Myocyte (in vitro differentiated cells): ENCODE measurements around the gene AQR. TPM values are rescaled to one million over a fixed set of nuclear protein-coding genes. Genes with fewer than 3 reads are reported as not detected.
"Not testable (repeated sequence)": the region's sequence is repeated elsewhere in the genome, so short reads cannot be mapped to it uniquely, and the experiment has no call there.

Source experiments
- DNase-seq: peaks from one replicate; pipeline ENCODE4 v3.0.0-alpha.2; 2012; ENCODE audit warnings: low read depth
- total RNA-seq: library from RNA; depleted of rRNA; stranded (reverse); fragments of >200 nt; gene quantifications from 2 replicates; pipeline ENCODE4 v1.2.3, GENCODE V29; 2014

Gene AQR
- total RNA-seq, 1 donor from 2014 or later = 24.1 TPM

DNA sequence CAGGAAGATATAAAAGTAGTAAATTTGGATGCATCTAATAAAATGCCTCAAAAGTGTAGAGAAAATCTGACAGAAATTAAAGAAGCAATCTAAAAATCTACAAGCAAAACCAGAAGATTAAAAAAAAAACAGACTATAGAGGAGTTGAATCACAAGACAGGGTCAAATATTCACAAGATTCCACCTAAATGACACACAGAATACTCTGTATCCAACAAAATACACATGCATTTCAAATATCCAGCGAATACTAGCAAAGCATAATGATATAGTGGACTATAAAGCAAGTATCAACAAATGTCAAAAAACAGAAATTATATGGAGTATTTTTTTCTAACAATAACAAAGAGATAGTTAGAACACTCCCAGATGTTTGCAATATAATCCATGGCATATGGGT lies 153.7 kb downstream of the AQR start:
- no peak for DNase-seq

DNA sequence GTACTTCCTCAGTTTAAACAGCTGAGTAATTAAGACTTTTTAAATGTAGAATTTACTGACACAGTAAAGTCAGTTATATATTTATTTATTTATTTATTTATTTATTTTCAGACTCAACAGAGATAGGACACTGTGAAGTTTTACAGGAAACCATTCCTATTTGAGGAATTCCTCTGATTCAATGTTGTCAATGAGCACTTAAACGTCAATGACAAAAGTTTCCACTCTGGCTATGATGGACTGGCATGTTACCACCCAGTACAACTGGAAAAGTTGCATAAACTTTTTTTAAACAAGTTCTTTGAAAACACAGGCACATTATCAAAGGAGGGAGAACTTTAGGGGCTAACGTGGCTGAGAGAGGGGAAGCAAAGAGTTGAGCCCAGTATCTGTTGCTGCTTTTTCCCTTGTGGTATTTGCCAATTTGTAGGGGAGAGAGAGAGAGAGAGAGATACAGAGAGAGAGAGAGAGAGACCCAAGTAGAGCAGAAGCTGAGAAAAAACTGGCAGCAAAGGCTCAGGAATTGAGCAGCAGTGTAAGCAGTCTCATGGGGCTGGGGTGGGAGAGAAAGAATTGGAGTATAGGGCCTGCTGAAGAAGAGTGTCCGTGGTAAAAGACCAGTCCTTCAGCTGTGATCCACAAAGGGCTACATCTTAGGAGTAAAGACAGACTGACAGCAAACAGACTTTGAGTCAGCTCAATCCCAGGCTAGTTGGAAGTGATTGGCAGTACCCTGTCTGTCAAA lies 155.9 kb downstream of the AQR start:
- DNase-seq = no peak

GRCh38 chr15:34812868-34813365 lies 156.6 kb downstream of the AQR start:
- not testable (repeated sequence) for DNase-seq

DNA sequence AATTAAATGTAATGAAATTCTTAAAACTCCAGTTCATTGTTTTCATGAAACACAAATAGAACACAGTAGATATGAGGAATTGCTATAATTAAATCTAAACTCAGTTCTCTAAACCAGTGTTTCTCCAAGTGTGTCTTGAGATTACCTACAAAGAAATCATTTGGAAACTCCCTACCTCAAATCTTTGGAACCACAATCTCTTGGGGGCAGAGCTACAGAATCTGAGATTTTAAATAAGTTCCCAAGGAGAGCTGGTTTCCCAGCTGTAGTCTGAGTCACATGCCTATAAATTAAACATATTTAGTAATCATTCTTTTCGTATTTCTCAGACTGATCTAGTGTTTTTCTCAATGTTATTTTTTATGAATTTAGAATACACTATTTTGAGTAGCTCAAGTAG lies 157.2 kb downstream of the AQR start:
- DNase-seq = no peak

- peak; percentile 96 for DNase-seq
These were observed 159.0 kb downstream of the AQR start for GRCh38 chr15:34810443-34811129.

DNA sequence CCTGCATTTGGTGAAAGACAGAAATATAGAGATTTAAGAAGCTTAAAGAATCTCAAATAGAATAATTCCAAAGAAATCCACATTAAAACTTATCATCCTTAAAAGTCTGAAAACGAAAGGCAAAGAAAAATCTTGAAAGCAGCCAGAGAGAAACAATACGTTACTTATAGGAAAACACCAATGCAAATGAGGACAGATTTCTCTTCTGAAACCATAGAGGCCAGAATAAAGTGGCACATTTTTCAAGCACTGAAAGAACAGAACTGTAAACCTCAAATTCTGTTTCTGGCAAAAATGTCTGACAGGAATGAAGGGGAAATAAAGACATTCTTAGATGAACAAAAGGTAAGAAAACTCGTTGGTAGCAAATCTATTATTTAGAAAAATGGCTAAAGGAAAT lies 160.4 kb downstream of the AQR start:
- no peak for DNase-seq

DNA sequence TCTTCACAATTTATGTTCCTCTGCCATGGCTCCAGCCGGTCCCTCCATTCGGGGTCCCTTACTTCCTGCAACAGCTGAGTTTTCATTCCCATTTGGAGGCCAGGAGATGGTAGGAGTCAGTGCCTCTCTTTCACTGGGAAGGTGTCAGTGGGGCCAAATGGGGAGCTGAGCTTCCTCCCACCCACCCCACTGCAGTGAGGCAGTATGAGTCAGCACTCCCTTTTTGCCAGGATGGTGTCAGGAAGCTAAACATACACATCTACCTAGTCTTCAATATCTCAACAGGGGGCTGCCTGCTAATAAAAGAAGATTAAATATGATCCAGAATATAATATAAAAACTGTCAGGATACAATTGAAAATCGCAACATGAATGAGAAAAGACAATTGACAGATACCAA lies 161.5 kb downstream of the AQR start:
- peak; percentile 57 for DNase-seq

- DNase-seq = not testable (repeated sequence)
These were observed 162.3 kb downstream of the AQR start for GRCh38 chr15:34807241-34807640.

DNA sequence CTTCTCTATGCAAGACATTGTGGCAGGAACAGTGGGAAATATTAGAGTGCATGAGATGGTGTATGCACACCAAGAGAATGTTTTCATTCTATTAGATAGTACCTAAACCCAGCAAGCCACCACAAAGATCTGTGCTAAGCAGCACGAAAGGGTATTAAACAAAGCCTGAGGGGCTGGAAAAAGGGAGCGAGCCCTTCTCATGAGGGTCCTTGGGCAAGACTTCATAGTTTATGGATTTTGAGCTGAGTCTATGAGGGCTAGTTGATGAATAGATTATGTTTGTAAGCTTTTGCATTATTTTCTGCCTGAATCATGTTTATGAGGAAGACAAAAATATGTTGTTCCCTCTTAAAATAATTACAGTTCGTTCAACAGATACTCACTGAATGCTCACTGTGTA lies 164.8 kb downstream of the AQR start:
- no peak for DNase-seq

DNA sequence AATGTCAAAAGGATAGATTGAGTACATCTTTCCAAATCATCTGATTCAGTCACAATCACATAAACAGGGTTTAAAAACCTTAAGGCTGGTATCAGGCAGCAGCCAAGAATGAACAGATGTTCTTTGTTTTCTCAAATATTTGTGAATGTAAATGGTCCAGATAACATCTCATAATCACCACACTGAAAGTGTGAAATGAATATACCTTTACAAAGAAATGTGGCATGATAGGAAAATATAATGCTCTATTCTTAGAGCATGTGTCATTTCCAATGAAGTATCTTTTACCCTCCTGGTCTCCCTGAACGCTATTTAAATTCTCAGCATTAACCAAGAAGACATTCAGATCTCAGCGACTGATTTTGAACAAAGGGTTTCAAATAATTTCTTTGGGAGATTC lies 165.4 kb downstream of the AQR start:
- no peak for DNase-seq

DNA sequence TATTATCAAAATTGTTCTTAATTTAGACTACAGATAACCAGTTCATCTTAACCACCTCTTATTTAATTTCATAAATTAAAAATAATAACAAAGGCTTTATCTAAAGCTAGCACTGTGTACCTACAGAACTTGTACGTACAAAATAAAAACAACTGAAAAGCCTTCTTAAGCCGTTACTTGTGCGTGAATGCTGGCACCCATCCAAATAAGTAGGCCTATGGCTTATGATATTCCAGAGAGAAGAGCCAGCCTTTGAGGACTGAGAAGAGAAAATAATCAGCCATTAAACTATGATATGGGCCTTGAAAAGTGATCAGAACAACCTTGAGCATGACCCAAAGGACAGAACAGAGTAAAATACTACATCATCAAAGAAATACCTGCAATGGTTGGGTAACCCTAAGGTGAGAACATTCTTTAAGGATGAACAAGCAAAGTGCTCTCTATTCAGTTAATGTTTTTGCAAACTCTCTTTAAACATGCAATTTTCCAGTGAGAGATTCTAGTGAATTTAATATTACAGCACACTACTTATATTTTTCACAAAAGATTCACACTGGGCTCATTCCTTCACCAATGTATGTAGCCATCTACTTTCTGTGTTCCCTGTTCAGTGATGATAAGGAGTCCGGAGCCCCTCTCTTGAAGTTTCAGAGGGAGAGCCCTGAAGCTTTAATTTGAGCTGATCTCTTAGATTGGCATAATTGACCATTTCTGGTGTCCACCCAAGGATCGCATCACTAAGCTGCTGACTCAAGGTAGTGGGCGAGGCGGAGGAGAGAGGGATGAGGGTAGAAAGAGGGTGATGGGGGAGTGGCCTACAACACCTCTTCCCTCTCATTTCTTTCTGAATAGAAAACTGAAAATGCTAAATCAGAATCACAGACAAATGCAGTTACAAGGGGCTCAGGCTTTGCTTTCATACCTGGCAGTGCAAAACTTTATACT lies 166.5 kb downstream of the AQR start:
- no peak for DNase-seq

GRCh38 chr15:34802371-34802770 lies 167.2 kb downstream of the AQR start:
- DNase-seq = no peak

Other genes with a start within 250 kb of the AQR start
- gene GJD2, start 214.7 kb downstream of the AQR start, total RNA-seq = 0.05 TPM in 1 of 2 replicates, not detected in the other
- 6,424 and 7,970 TPM in 2 replicates for gene ACTC1, start 174.2 kb downstream of the AQR start, total RNA-seq
- gene ZNF770, start 18.5 kb upstream of the AQR start, total RNA-seq = 24.7 and 28.8 TPM in 2 replicates
- 0.91 TPM in 1 of 2 replicates, not detected in the other for gene NANOGP8, start 115.6 kb upstream of the AQR start, total RNA-seq